Measurements from ENCODE around the gene CPB2. TPM values are rescaled to one million over a fixed set of nuclear protein-coding genes. Genes with fewer than 3 reads are reported as not detected.

CPB2 gene
- total and polyA plus RNA-seq, 2 donors (not counting 1 experiment from before 2014, with no cell fraction given) = not detected

DNA sequence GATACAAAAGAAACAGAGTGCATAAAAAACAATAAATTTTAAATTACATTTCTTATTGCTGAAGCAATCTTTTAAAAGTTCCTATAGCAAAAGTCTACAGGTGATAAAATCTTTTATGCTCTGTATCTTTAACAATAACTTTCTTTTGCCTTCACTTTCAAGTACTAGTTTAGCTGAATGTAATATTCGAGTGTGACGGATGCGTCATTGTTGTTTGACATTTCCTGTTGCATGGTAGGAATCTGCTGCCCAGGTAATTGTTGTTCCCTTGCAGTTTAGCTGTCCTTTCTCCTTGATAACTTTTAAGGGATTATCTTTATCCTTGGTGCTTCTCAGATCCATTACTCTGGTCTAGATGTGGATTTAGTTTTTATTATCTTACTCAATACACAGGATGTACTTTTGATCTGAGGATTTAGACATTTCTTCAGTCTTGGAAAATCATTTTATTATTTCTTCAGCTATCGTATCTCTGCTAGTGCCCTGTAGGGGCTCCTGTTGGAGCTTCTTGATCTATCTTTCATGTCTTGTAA, 2.1 kb upstream of the CPB2 start:
- H3K27me3 ChIP-seq (ENCODE audit: control insufficient read depth, insufficient read depth, low read length) = no peaks in the 10 kb centered on the region
- H3K79me2 ChIP-seq (ENCODE audit: control insufficient read depth, insufficient read depth, low read length) = no peaks in the 10 kb centered on the region
- TF ChIP-seq, protein P1, sequence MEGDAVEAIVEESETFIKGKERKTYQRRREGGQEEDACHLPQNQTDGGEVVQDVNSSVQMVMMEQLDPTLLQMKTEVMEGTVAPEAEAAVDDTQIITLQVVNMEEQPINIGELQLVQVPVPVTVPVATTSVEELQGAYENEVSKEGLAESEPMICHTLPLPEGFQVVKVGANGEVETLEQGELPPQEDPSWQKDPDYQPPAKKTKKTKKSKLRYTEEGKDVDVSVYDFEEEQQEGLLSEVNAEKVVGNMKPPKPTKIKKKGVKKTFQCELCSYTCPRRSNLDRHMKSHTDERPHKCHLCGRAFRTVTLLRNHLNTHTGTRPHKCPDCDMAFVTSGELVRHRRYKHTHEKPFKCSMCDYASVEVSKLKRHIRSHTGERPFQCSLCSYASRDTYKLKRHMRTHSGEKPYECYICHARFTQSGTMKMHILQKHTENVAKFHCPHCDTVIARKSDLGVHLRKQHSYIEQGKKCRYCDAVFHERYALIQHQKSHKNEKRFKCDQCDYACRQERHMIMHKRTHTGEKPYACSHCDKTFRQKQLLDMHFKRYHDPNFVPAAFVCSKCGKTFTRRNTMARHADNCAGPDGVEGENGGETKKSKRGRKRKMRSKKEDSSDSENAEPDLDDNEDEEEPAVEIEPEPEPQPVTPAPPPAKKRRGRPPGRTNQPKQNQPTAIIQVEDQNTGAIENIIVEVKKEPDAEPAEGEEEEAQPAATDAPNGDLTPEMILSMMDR (conservative IDR thresholded peaks at IDR 0.05 in 1 of 2, IDR thresholded peaks at IDR 0.05 in 1 of 2; ENCODE audit: low read depth in 1 of 2, low read length in 2 of 2) = no peak
- TF ChIP-seq EZH2 (IDR thresholded peaks at IDR 0.05; ENCODE audit: low read length, missing control alignments) = no peak
- no peak overlapping the region for H3K27ac ChIP-seq (ENCODE audit: insufficient read depth, low read length)
- H3K36me3 ChIP-seq (ENCODE audit: control insufficient read depth, insufficient read depth, low read length) = no peaks in the 10 kb centered on the region
- H2AFZ ChIP-seq (ENCODE audit: low read length) = no peak overlapping the region
- H3K4me1 ChIP-seq (ENCODE audit: control insufficient read depth, extremely low read depth, insufficient read depth, low read length) = no peaks in the 10 kb centered on the region
- DNase-seq (ENCODE audit: low read depth in 2 of 2) = no peak
- no peaks in the 10 kb centered on the region for H4K20me1 ChIP-seq (ENCODE audit: control insufficient read depth, extremely low read depth, insufficient read depth, low read length)
- H3K4me2 ChIP-seq (ENCODE audit: extremely low read depth, insufficient read depth, low read length) = no peak overlapping the region
- H3K9ac ChIP-seq (ENCODE audit: insufficient read depth, low read length) = no peak overlapping the region
- H3K4me3 ChIP-seq (replicated peaks in 1 of 4; ENCODE audit: control extremely low read depth in 1 of 4, insufficient read depth in 1 of 4, low read depth in 3 of 4, low read length in 4 of 4) = no peak overlapping the region
- no peaks in the 10 kb centered on the region for H3K9me3 ChIP-seq (ENCODE audit: control insufficient read depth, insufficient read depth, low read depth, low read length)

DNA sequence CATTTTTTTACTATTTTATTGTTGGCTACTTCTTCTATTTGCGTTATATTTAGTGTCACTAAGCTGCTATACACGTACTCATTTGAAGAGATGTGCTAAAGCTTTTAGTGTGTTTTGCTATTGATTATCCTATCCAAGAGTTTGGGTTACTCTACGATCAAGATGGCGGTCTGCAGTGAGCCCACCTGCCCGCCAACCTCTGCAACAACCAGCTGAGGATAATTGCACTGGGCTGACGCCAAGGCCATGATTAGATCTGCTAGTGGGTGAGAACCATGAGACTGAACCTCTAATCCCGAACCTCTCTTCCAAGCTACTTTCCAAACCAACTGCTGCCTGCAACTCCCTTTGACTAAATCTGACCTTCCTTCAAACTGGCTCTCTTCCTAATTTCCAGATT, 1.8 kb downstream of the CPB2 start:
- Histone ChIP-seq H3K4me2 (ENCODE audit: extremely low read depth, insufficient read depth, low read length) (no peak overlapping the region), H4K20me1 (ENCODE audit: control insufficient read depth, extremely low read depth, insufficient read depth, low read length) (no peaks in the 10 kb centered on the region), H3K79me2 (ENCODE audit: control insufficient read depth, insufficient read depth, low read length) (no peaks in the 10 kb centered on the region), H3K27ac (ENCODE audit: insufficient read depth, low read length) (no peak overlapping the region), H3K4me3 (replicated peaks in 1 of 4; ENCODE audit: control extremely low read depth in 1 of 4, insufficient read depth in 1 of 4, low read depth in 3 of 4, low read length in 4 of 4) (no peak overlapping the region), H2AFZ (ENCODE audit: low read length) (no peak overlapping the region), H3K4me1 (ENCODE audit: control insufficient read depth, extremely low read depth, insufficient read depth, low read length) (no peaks in the 10 kb centered on the region), H3K9ac (ENCODE audit: insufficient read depth, low read length) (no peak overlapping the region), H3K9me3 (ENCODE audit: control insufficient read depth, insufficient read depth, low read depth, low read length) (no peaks in the 10 kb centered on the region), H3K27me3 (ENCODE audit: control insufficient read depth, insufficient read depth, low read length) (no peaks in the 10 kb centered on the region), H3K36me3 (ENCODE audit: control insufficient read depth, insufficient read depth, low read length) (no peaks in the 10 kb centered on the region)
- DNase-seq (ENCODE audit: low read depth in 2 of 2) = no peak
- TF ChIP-seq, protein P1 (conservative IDR thresholded peaks at IDR 0.05 in 1 of 2, IDR thresholded peaks at IDR 0.05 in 1 of 2; ENCODE audit: low read depth in 1 of 2, low read length in 2 of 2) = no peak

DNA sequence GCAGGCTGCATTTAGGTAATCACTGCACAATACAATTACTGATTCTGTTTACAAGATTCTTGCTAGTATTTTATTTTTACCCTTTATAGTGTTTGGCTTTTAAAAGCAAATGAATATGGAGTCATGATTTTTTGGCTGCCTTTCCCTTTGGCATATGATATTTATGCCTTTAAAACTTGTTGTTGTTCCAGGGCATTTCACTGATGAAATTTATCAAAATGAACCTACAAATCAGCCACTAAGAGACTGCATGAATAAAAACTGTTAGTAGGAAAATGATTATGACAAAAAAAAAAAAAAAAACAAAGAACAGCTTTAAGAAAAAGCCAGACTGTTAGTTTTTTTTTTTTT, 2.6 kb downstream of the CPB2 start:
- no peak overlapping the region for H3K9ac ChIP-seq (ENCODE audit: insufficient read depth, low read length)
- H3K36me3 ChIP-seq (ENCODE audit: control insufficient read depth, insufficient read depth, low read length) = no peaks in the 10 kb centered on the region
- no peaks in the 10 kb centered on the region for H3K4me1 ChIP-seq (ENCODE audit: control insufficient read depth, extremely low read depth, insufficient read depth, low read length)
- TF ChIP-seq EZH2 (IDR thresholded peaks at IDR 0.05; ENCODE audit: low read length, missing control alignments) = no peak
- TF ChIP-seq, protein P1 (conservative IDR thresholded peaks at IDR 0.05 in 1 of 2, IDR thresholded peaks at IDR 0.05 in 1 of 2; ENCODE audit: low read depth in 1 of 2, low read length in 2 of 2) = no peak
- H4K20me1 ChIP-seq (ENCODE audit: control insufficient read depth, extremely low read depth, insufficient read depth, low read length) = no peaks in the 10 kb centered on the region
- no peak overlapping the region for H2AFZ ChIP-seq (ENCODE audit: low read length)
- no peak for DNase-seq (ENCODE audit: low read depth in 2 of 2)
- H3K9me3 ChIP-seq (ENCODE audit: control insufficient read depth, insufficient read depth, low read depth, low read length) = no peaks in the 10 kb centered on the region
- no peaks in the 10 kb centered on the region for H3K79me2 ChIP-seq (ENCODE audit: control insufficient read depth, insufficient read depth, low read length)
- H3K27ac ChIP-seq (ENCODE audit: insufficient read depth, low read length) = no peak overlapping the region
- no peak overlapping the region for H3K4me3 ChIP-seq (replicated peaks in 1 of 4; ENCODE audit: control extremely low read depth in 1 of 4, insufficient read depth in 1 of 4, low read depth in 3 of 4, low read length in 4 of 4)
- no peaks in the 10 kb centered on the region for H3K27me3 ChIP-seq (ENCODE audit: control insufficient read depth, insufficient read depth, low read length)
- H3K4me2 ChIP-seq (ENCODE audit: extremely low read depth, insufficient read depth, low read length) = no peak overlapping the region
